Stimulated activated naive CD4-positive, alpha-beta T cell treated with Interleukin-2 at 50 U/mL for 16 hours (primary cell): ENCODE results near the gene CCNL2.
"Not testable (repeated sequence)": the region's sequence is repeated elsewhere in the genome, so short reads cannot be mapped to it uniquely, and the experiment has no call there.

Experiments
- DNase-seq: peaks from one replicate; lab custom pipeline; 2025; lab: John Stamatoyannopoulos, UW

The CCNL2 gene

DNA sequence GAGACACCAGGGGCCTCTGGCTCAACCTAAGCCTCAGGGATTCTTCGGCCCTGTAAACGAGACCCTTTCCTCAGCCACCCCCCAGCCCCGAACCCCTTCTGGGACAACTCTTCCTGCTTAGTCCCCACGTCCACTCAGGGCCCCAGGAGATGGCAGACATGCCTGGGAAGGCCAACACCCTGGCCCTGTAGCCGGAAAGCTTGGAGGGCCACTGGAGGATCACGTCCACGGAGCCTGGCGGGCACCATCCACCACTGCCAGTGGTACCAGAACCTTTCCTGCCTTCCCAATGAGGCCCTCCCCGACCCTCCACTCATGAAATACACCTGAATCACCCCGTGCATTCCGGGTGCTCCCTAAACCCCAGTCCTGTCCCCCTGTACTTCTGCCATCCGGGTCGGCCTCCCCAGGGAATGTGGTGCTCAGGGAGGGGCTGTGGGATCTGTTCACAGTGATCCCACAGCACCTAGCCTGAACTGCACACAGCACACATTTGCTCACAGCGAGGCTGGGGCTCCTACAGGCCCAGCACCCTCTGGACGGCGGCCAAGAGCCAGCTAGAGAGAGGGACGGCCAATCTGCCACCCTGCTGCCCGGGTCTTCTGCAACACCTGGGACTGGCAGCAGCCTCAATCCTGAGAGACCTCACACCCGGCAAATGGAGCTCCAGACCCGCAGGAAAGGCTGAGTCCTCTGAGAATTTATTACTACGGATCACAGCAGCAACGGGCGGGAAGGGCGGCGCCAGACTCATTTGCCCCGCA is 25.9 kb downstream of the CCNL2 start:
- no peak for DNase-seq

DNA sequence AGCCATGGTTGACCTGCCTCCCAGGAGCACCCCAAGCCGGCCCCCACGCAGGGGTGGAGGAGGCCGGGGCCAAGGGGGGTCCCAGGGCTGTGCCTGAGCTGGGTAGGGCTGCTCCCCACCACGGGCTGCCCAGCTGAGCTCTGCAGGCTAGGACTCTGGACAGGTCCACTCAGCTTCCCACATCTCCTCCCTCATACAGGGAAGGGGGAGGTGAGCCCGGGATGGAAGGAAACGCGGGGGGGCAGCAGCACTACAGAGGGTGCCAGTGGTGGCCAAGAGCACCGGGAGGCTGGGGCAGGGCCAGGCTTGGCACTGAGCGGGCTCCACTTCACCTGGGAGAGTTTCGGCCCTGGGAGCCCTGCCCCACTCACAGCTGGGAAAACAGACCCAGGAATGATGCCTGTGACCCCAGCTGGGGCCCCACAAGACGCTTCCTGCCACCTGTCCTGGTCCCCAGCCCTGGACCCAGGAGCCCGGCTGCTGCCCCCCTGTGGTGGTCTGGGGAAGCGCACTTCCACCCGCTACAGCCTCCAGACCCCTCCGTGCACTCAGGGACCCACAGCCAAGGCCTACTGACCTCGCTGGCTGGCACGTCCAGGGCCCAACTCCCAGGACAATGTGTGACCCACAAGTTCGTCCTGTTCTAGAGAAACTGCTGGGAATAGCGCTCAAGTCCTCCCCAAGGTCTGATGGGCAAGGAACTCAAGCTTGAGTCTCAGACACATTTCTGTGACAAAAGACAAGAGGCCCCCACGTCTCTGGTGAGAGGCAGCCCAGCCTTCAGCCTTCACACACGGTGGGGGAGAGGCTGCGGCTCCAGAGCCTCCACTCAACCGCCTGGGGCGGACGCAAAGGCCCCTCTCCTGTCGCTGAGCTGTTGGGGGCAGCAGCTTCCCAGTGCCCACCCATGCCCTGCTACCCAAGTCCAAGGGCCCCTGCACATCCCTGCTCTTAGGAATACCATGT is 27.1 kb downstream of the CCNL2 start:
- peak; percentile 58 for DNase-seq

DNA sequence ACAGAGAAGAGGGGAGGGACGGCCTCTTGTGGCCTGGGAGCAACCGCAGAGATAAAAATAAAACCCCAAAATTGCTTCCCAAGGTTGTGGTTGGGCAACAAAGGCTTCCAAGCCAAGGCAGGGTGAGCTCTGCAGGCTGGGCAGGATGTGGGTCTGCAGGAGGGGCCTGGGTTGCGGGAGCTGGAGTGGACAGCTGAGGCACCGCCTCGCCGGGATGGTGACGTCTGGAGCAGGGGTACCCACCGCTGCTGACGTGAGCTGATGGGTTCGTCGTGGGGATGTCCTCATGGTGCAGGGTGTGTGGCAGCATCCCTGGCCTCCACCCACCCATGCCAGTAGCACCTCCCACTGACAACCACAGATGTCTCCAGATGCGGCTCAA is 27.8 kb downstream of the CCNL2 start:
- DNase-seq: peak; percentile 35

DNA sequence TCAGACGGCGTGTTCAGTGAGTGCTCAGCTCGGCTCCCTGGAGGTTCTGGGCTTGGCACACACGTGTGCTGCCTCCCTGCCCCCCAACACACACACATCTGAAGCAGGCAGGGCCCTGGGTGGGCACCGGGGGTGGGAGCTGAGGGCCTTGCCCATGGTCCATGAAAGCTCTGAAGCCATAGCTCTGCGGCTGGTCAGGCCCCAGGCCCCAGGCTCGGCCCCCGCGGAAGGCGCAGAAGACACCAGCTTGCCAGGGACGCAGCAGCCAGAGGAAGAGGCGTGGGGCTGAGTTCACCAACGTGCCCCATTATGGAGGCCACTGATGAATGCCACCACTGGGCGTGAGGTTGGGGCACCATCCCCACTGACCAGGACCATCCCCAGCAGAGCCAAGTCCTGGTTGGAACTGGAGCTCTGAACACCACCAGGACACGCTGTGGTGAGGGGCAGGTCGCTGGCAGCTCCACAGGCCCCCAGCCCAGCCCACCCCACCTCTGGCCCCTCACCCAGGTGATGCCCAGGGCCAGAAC is 28.3 kb downstream of the CCNL2 start:
- DNase-seq: no peak

DNA sequence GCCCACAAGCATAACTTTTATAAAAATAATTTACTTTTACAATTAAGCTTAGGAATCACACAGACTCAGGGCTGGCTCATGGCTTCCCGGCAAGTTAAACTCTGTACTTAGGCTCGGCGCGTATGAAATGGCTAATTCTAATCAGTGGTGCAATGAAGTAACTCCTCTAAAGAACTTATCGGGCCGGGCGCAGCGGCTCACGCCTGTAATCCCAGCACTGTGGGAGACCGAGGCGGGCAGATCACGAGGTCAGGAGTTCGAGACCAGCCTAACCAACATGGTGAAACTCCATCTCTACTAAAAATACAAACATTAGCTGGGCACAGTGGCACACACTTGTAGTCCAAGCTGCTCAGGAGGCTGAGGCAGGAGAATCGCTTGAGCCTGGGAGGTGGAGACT is 29.0 kb downstream of the CCNL2 start:
- DNase-seq: not testable (repeated sequence)

DNA sequence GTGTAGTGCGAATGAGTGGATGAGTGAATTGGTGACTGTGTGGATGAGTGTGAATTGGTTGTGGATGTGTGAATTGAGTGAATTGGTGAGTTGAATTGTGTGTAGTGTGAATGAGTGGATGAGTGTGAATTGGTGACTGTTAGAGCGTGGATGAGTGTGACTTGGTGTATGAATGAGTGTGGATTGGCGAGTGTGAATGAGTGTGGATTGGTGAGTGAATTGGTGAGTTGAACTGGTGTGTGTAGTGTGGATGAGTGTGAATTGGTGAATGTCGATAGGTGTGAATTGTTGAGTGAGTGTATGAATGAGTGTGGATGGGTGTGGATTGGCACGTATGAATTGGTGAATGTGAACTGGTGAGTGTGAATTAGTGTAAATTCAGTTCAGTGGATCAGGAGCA is 31.8 kb downstream of the CCNL2 start:
- no peak for DNase-seq

DNA sequence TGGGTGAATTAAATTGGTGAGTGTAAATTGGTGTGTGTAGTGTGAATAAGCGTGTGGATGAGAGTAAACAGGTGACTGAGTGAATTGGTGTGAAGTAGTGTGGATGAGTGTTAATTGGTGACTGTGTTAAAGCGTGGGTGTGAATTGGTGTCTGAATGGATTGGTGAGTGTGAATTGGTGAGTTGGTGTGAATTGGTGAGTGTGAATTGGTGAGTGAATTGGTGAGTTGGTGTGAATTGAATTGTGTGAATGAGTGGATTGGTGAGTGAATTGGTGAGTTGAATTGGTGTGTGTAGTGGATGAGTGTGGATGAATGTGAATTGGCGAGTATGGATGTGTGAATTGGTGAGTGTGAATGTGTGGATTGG is 32.5 kb downstream of the CCNL2 start:
- DNase-seq: no peak

DNA sequence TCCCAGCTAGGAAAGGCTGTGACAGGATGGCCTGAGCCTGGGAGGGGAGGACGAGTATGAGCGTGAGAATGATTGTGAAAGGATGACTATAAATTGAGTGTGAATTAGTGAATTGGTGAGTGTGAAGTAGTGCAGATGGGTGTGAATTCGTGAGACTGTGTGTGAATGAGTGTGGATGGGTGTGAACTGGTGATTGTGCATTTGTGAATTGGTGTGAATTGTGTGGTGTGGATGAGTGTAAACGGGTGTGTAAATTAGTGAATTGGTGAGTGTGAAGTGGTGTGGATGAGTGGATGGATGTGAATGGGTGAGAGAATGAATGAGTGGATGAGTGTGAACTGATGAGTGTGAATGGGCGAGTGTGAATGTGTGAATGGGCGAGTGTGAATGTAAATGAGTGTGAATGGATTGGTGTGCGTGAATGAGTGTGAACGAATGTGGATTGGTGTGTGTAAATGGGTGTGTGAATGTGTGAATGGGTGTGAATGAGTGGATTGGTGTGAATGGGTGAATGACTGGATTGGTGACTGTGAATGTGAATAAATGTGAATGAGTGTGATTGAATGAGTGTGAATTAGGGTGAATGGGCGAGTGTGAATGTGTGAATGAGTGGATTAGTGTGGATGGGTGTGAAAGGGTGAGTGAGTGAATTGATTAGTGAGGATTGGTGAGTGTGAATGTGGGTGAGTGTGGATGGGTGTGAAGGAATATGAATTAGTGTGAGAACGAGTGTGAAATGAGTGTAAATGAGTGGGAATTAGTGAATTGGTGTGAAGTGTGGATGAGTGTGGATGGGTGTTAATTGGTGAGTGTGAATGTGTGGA is 33.0 kb downstream of the CCNL2 start:
- DNase-seq: no peak

DNA sequence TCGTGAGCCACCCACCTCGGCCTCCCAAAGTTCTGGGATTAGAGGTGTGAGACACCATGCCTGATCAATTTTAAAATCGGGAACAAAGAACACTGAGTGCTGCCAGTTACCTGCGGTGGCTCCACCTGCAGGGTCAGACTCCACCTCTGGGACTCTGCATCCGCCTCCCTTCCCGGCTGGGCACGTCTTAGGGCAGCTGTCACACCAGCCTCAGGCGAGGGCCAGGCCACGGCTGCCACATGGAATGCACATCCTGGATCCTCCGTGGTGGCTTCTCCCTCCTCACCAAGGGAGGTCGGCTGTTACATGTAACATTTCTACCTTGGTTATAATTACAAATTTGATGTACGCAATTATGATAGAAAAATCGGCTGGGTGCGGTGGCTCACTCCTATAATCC is 34.9 kb downstream of the CCNL2 start:
- DNase-seq: no peak

DNA sequence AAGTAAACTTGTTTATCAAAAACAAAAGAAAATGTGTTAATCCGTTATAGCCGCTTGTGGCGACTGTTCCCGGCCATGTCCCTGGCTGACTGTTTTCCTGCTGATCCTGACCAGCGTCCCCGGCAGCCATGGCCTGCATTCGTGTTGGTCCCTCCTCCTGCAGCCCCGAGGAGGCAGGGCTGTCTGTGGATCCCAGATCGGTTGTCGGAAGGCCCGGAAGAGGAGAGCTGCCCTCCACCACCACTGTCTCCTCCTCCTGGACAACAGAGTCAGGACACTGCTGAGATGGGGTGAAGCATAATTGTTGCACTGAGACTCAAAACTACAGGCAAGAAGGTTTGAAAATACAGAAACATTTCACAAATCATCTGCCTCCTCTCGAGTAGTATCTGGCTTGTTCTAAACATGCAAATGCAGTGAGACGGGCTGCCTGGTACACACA is 37.1 kb downstream of the CCNL2 start:
- no peak for DNase-seq

DNA sequence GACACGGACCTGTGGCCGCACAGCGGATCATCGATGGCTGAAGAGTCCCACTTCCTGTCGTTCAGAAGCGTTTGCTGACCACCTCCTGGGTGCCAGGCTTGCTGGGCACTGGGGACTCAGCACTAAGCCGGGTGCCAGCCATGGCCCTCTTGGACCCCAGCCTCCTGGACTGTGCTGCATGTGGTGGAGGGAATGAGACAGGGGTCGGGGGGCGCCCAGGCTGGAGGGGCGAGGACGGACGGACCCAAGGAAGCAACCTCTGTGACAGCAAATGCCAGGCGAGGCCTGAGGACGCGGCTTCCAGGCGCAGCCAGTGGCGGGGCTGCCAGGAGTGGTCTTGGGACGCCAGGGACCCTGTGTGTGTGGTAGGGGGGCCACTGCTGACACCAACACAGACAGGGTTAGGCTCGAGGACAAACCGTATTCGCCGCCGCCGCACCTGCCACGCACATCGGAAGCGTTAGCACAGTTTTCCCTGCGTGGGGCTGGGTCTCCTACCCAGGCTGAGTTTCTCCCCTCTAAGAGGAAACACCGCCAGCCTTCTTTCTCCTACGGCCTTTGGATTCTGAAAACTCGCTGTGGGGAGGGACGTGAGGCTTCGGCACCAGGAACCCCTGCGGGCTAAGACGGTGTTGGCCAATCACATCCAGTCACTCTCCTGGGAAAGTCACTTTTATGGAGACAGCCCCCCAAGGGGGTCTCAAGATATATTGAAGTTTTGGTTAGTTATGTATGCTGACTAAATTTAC is 37.7 kb downstream of the CCNL2 start:
- DNase-seq: no peak

DNA sequence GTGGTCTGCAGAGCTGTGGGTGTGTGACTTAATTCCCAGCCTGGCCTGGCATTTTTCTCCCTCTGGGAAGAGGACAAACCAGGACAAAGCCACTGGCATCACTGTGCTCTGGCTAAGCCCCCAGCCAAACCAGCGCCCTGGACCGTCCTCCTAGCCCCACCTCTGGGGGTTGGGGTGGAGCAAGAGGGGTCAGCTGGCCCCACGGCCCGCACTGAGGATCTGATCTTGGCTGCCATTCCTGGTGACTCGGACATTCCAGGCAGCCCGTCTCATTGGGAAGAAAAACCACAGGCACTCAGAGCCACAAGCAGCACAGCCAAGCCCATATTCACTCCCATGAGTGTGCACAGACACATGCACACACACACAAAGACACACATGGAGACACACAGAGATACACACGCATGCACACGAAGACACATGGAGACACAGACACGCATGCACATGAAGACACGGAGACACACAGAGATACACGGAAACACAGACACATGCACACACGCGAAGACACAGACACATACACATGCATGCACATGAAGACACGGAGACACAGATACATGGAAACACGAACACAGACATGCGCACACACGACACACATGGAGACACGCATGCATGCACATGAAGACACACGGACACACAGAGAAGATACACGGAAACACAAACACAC is 38.5 kb downstream of the CCNL2 start:
- DNase-seq: no peak

DNA sequence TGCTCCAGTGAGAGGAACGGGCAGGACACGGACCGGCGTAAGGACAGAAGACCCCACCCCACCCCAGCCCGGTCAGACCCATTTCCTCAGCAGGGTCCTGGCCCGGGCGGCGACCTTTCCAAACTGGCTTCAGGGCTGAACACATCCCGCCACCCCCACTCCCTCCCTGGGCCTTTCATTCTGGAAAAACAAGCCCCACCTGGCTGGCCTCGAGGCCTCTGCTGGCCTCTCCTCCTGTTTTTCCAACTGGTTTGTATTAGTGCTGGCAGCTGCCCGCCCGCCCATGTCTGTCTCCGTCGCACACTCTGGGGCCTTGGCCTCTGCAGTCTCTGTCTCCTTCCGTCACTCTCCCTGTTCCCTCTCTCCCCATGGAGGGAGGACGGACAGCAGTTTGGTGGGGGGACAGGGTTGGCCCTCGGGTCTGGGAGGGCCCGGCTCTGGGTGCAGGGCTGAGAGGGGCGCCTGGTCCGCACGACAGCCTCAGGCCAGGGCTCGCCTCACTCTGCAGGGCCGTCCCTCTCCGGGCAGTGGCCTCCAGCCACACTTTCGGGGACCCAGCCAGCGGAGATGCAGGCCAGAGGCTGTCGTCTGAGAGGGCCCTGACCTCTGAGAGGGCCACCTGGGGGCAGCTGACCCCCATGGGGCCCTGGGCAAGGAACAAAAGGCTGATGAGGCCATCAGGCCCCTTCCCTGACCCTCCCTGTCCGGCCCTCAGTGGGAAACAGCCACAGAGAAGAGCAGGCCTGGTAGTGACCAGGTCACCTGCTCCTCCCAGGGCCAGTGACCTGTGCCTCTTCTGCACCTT is 39.3 kb downstream of the CCNL2 start:
- DNase-seq: no peak

DNA sequence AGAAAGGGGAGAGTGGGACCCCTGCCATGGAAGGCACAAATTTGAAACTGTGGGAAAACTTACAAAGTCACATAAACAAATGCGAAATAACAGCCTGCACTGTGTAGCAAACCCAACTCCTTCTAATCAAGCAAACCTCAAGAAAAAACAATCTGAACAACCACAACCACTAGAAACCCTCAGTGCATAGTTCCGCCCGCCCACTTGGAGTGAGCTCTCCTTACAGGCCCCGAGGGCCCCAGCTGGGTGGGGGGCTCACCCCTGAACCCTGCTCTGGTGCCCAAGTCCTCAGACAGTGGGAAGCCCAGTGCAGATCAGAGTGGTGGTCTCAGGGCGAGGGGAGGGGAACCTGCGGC is 39.8 kb downstream of the CCNL2 start:
- no peak for DNase-seq

DNA sequence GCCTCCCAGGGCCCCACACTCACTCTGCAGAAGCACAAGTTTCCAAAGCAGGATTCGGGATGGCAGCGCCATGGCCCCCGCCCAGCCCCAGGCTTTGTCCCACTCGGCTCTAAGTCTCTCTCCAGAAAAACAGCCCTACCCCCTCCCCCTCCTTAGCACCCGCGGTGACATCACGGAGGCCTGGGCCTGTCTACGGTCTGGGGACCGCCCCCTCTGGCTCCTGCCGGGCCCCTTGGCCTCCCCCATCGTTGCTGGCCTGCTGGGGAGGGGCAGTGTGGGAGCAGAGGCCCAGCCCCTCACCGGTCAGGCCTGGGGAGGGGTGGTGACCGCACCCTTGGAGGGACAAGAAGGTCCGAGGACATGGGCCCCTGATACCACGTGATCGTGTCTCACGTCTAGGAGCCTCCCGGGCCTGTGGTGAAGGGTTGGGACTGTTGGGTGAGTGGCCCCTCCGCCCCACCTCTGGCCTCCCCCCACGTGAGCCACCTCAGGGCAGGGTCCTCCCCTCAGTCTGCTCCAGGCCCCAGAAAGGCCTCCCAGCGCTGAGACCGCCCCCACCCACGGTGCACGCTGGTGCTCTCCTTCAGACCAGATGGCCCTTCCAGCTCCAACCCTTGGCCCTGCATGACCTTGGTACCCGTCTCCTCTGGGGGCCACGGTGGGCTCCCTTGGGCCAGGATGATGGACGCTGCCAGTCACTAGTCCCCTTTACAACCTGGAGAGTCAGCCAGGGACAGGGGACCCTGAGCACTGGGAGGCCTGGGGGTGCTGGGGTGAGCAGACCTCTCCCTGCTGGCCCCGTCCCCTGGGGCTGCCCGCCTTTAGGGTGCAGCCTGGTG is 40.5 kb downstream of the CCNL2 start, which contains the start of gene MXRA8:
Gene MXRA8 (minus strand): TSS at position 123 of the 839 bp plus-strand sequence. CDS start 51 bp downstream, at position 72.
- DNase-seq: no peak

DNA sequence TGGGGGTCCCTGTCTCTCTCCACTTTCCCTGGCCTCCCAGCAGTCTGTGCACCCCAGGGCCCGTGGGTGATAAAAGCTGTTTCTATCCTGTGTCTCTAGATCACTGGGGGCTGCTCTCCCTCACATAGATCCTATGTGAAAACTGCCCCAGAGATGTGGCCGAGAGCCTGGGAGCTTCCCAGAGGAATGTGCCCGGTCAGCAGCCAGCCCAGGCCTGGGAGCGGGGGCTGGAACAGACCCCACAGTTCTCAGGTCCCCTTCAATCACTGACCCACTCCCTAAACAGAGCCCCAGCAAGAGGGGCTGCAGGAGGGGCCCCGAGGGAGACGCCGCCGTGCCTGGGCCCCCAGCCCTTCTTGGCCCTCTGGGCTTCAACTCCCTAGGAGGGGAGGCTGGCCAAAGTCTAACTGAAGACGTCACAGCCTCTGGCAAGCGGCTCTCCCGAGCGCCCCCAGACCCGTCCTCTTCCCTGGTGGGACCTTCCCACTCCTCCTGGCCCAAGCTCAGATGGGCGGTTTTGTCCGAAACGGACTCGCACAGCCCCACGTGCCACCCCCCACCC is 41.2 kb downstream of the CCNL2 start:
- no peak for DNase-seq

DNA sequence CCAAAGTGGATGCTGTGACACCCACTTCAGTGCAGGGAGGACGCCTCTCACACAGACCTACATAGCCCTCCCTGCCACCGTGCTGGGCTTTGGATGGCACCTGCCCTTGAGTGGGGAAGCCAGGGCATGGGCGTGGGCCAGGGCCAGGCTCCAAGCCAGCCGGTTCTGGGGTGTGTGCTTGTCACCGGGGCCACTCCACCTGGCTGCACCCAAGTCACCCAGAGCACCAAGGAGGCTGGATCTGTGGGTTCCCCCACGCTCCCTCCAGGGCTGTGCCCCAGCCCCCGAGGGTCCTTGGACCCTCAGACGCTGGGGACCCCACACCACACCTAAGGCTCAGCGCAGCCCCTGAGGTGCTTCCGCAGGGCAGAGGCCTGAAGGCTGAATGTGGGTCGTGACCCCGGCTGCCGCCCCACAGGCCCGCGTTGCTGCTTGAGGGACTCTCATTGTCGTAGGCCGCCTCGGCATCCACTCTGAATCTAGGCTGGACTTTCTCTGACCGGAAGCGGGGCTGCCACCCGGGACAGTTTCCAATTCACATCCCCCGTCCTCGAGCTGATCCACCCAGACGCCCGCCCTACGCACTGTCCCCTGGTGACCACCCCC is 42.2 kb downstream of the CCNL2 start:
- DNase-seq: no peak

DNA sequence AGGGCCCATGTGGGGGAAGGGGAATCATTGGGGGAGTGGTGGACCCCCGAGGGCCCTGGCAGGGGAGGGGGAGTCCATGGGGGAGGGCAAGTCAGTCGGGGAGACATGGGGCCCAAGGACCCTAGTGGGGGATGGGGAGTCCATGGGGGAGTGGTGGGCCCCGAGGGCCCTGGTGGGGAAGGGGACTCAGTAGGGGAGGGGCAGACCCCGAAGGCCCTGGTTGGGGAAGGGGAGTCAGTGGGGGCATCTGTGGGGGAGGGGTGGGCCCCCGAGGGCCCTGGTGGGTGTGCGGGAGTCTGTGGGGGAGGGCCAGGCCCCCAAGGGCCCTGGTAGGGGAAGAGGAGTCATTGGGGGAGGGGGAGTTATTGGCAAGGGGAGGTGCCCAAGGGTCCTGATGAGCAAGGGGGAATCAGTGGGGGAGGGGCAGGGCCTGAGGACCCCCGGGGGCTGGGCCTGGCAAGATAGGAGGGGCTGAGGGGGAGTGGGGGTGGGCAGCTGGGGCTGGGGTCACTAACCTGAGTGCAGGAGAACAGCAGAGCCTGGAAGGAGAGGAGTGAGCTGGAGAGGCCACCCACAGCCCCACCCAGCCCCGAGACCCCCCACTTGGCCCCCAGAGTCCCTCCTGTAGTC is 42.9 kb downstream of the CCNL2 start:
- DNase-seq: no peak
